ENCODE data around the gene SNAPC4. TPM values are rescaled to one million over a fixed set of nuclear protein-coding genes. Genes with fewer than 3 reads are reported as not detected.

SNAPC4 gene
- total and polyA plus RNA-seq, 2 experiments from 2014 or later = 6.3 to 10.5 TPM

- Histone ChIP-seq H3K4me1 (ENCODE audit: insufficient read depth) (peaks cover 4% of the 10 kb centered on the region), H3K9me3 (ENCODE audit: low read depth) (no peaks in the 10 kb centered on the region), H3K9me2 (replicated peaks; ENCODE audit: insufficient read depth) (no peaks in the 10 kb centered on the region), H3K36me3 (replicated peaks; ENCODE audit: insufficient read depth, low read depth) (no peaks in the 10 kb centered on the region), H3K4me3 (no peak overlapping the region), H3K27ac (no peak overlapping the region), H3K27me3 (no peaks in the 10 kb centered on the region), H2AFZ (no peak overlapping the region), H4K20me1 (ENCODE audit: insufficient read depth, poor library complexity, severe bottlenecking) (no peaks in the 10 kb centered on the region), H3K79me2 (no peaks in the 10 kb centered on the region), H3K4me2 (no peak overlapping the region)
- TF ChIP-seq EZH2 (IDR thresholded peaks at IDR 0.05; ENCODE audit: borderline replicate concordance) (no peak), EZH2phosphoT487 (IDR thresholded peaks at IDR 0.05; ENCODE audit: low read depth, severe bottlenecking, unreplicated experiment) (no peak)
- no peak for DNase-seq (ENCODE audit: low spot score)
- 86% methylated on average over 9 of the region's 9 CpGs for WGBS (ENCODE audit: low lambda C conversion rate, missing lambda C conversion rate)
Measured at GRCh38 chr9:136365775-136366222, 34.2 kb downstream of the SNAPC4 start.

- Histone ChIP-seq H3K4me2 (no peak overlapping the region), H3K9me2 (replicated peaks; ENCODE audit: insufficient read depth) (no peaks in the 10 kb centered on the region), H3K79me2 (no peaks in the 10 kb centered on the region), H3K36me3 (replicated peaks; ENCODE audit: insufficient read depth, low read depth) (no peaks in the 10 kb centered on the region), H3K4me1 (ENCODE audit: insufficient read depth) (peaks cover 6% of the 10 kb centered on the region), H3K4me3 (no peak overlapping the region), H3K27ac (no peak overlapping the region), H4K20me1 (ENCODE audit: insufficient read depth, poor library complexity, severe bottlenecking) (no peaks in the 10 kb centered on the region), H2AFZ (no peak overlapping the region), H3K27me3 (no peaks in the 10 kb centered on the region), H3K9me3 (ENCODE audit: low read depth) (no peaks in the 10 kb centered on the region)
- 81% methylated on average over 30 of the region's 31 CpGs for WGBS (ENCODE audit: low lambda C conversion rate, missing lambda C conversion rate)
- DNase-seq (ENCODE audit: low spot score) = no peak
- TF ChIP-seq CTCF (IDR thresholded peaks at IDR 0.05; ENCODE audit: poor library complexity) (no peak), EZH2 (IDR thresholded peaks at IDR 0.05; ENCODE audit: borderline replicate concordance) (no peak), EZH2phosphoT487 (IDR thresholded peaks at IDR 0.05; ENCODE audit: low read depth, severe bottlenecking, unreplicated experiment) (no peak)
Measured at GRCh38 chr9:136364942-136365774, 34.8 kb downstream of the SNAPC4 start.

- Histone ChIP-seq H3K27ac (no peak overlapping the region), H3K36me3 (replicated peaks; ENCODE audit: insufficient read depth, low read depth) (no peaks in the 10 kb centered on the region), H2AFZ (no peak overlapping the region), H3K4me2 (peak overlapping the region; percentile 56), H3K9me2 (replicated peaks; ENCODE audit: insufficient read depth) (no peaks in the 10 kb centered on the region), H3K4me1 (ENCODE audit: insufficient read depth) (peaks cover 6% of the 10 kb centered on the region), H3K79me2 (no peaks in the 10 kb centered on the region), H3K4me3 (no peak overlapping the region), H3K27me3 (no peaks in the 10 kb centered on the region), H3K9me3 (ENCODE audit: low read depth) (no peaks in the 10 kb centered on the region), H4K20me1 (ENCODE audit: insufficient read depth, poor library complexity, severe bottlenecking) (no peaks in the 10 kb centered on the region)
- 89% methylated on average over 54 of the region's 54 CpGs for WGBS (ENCODE audit: low lambda C conversion rate, missing lambda C conversion rate)
- no peak for DNase-seq (ENCODE audit: low spot score)
- TF ChIP-seq CTCF (IDR thresholded peaks at IDR 0.05; ENCODE audit: poor library complexity) = no peak
- no peak for TF ChIP-seq EZH2 (IDR thresholded peaks at IDR 0.05; ENCODE audit: borderline replicate concordance)
- no peak for TF ChIP-seq EZH2phosphoT487 (IDR thresholded peaks at IDR 0.05; ENCODE audit: low read depth, severe bottlenecking, unreplicated experiment)
Measured at GRCh38 chr9:136363949-136364748, 35.8 kb downstream of the SNAPC4 start.

Measured in hepatocyte (in vitro differentiated cells).